NCI-H524 treated with DMSO at 0.1 percent for 48 hours (cell line): ENCODE data around the gene ZGLP1.
A peak's percentile ranks its signal among the peaks of the same experiment; 100 is the strongest.

Source experiments
- DNase-seq: peaks from one replicate; lab custom pipeline; 2025; lab: John Stamatoyannopoulos, UW

The ZGLP1 gene

DNA sequence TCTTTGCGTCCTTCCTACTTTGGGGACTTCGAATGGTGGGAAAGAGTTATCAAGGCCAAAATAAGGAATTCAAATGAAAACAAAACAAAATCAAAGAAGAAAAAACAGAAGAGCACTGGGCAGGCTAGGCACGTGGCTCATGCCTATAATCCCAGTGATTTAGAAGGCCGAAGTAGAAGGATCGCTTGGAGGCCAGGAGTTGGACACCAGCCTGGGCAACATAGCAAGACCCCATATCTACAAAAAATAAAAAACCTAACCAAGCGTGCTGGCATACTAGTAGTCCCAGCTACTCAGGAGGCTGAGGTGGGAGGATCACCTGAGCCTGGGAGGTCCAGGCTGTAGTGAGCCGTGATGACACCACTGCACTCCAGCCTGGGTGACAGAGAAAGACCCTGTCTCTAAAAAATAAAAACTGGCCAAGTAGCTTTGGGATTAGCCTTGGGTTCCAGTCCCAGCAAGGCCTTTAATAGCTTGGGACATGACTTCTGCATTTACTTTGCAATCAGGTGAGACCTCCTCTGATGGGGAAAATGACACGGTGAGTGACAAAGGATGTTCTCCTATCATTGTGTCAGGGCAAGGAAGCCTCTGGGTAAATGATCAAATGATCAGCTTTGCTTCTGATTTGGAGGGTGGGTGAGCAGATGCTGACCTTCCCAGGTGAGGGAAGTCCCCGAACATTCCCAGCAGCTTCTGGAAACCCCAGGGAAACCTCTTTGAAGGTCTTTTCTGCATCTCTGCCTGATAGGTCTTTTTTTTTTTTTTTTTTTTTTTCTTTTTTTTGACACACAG, 31.6 kb downstream of the ZGLP1 start:
- DNase-seq = no peak

DNA sequence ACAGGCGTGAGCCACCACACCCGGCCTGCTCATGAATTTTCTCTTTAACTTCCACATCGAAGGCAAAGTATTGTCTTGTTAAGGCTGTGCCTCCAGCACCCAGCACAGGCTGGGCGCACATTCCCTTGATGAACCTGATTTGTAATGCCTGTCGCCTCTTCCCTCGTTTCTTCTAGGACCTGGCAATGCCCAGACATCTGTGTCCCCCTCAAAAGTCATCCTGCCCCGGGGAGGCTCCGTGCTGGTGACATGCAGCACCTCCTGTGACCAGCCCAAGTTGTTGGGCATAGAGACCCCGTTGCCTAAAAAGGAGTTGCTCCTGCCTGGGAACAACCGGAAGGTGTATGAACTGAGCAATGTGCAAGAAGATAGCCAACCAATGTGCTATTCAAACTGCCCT, 35.0 kb downstream of the ZGLP1 start:
- no peak for DNase-seq

DNA sequence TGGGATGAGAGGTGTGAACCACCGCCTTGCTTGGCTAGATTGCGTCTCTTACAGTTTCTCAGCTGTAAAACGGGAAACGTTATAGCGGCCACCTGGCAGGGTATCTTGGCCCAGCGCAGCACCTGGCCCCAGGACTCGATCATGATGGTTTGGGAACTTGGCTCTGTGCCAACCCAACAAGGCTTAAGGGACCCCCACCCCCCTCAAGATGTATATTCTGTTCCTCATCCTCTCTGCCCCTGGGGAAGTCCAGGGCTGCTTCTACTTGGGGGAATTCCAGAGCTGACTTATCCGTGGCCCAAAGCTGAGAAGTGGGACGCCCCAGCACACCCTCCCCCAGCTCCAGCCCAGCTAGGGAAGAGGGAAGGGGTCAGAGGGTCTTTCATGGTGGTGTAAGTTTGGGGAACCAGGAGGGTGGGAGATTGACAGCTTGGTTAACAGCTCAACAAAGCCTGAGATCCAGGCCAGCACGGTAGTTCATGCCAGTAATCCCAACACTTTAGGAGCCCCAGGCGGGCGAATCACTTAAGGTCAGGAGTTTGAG, 38.0 kb downstream of the ZGLP1 start:
- DNase-seq = no peak

DNA sequence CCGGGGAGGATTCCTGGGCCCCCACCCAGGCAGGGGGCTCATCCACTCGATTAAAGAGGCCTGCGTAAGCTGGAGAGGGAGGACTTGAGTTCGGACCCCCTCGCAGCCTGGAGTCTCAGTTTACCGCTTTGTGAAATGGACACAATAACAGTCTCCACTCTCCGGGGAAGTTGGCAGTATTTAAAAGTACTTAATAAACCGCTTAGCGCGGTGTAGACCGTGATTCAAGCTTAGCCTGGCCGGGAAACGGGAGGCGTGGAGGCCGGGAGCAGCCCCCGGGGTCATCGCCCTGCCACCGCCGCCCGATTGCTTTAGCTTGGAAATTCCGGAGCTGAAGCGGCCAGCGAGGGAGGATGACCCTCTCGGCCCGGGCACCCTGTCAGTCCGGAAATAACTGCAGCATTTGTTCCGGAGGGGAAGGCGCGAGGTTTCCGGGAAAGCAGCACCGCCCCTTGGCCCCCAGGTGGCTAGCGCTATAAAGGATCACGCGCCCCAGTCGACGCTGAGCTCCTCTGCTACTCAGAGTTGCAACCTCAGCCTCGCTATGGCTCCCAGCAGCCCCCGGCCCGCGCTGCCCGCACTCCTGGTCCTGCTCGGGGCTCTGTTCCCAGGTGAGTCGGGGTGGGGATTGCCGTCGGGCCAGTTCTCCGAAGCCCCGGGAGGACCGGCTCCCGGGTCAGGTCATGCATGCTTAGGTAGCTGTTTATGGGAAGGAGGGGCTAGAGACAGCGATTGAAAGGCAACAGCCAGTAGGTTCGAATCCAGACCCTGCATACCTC, 38.8 kb downstream of the ZGLP1 start, which contains the start of gene ICAM1:
Gene ICAM1 (plus strand): TSS at position 505 of the 779 bp plus-strand sequence. CDS start 40 bp downstream, at position 545.
- DNase-seq = no peak

DNA sequence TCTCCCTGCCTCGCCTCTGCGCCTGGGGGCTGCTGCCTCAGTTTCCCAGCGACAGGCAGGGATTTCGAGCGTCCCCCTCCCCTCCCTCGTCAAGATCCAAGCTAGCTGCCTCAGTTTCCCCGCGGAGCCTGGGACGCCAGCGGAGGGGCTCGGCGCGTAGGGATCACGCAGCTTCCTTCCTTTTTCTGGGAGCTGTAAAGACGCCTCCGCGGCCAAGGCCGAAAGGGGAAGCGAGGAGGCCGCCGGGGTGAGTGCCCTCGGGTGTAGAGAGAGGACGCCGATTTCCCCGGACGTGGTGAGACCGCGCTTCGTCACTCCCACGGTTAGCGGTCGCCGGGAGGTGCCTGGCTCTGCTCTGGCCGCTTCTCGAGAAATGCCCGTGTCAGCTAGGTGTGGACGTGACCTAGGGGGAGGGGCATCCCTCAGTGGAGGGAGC, 39.4 kb downstream of the ZGLP1 start:
- DNase-seq = no peak

DNA sequence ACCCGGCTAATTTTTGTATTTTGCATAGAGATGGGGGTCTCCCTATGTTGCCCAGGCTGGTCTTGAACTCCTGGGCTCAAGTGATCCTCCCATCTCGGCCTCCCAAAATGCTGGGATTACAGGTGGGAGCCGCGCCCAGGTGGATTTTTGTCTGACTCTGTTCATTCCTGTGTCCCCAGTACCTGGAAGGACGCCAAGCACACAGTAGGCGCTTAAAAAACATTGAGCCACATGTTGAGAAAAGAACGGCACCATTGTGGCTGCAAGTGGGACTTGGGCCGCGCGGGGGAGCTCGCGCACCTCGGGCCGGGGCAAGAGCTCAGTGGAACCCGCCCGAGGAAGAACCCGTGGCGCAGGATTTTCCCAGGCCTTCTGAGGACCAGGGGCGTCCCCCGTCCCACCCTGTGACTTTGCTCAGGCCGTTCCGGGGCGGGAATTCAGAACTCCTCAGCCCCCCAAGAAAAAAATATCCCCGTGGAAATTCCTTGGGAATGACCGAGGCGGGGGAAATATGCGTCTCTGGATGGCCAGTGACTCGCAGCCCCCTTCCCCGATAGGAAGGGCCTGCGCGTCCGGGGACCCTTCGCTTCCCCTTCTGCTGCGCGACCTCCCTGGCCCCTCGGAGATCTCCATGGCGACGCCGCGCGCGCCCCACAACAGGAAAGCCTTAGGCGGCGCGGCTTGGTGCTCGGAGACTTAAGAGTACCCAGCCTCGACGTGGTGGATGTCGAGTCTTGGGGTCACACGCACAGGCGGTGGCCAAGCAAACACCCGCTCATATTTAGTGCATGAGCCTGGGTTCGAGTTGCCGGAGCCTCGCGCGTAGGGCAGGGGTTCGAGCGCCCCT, 40.1 kb downstream of the ZGLP1 start:
- DNase-seq = peak; percentile 21

DNA sequence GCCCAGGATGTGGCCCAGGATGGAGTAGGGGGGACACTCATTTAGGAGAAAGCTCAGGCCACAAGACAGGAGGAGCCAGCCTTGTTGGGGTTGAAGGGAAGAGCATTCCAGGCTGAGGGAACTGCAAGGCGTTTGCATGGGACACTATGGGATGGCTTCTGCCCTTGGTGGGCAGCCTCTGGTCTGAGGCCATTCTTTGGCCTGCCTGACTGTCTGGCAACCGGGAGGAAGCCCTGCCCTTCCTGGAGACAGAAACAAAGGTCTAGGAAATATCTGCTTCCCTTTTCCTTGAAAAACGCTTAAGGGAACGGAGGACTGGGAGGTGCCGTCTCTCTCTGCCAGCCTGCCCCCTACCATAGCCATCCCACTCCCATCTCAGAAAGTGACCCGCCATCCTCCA, 41.5 kb downstream of the ZGLP1 start:
- no peak for DNase-seq

DNA sequence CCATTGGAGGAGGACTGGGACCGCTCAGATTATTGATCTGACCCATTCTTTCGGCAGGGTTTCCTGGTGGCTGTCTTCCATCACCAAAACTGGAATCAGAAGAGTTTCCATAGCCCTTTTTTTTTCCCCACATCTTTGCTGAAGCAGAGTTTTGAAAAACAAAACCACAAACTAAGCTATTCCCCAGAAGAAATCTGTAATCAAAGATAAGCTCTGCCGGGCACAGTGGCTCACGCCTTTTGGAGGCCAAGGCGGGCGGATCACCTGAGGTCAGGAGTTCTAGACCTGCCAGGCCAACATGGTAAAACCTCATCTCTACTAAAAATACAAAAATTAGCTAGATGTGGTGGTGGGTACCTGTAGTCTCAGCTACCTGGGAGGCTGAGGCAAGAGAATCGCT, 42.9 kb downstream of the ZGLP1 start:
- DNase-seq = no peak

DNA sequence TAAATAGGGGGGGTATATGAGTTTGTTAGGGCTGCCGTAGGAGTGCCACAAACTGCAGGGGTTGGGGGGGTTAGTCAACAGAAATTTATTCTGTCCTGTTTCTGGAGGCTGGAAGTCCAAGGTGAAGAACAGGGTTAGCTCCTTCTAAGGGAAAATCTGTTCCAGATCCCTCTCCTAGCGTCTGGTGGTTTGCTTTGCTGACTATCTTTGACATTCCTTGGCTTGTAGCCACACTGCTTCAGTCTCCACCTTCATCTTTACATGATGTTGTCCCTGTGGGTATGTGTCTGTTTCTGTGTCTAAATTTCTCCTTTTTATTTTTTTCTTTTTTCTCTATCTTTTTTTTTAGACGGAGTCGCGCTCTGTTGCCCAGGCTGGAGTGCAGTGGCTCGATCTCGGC, 46.8 kb downstream of the ZGLP1 start:
- DNase-seq = no peak

DNA sequence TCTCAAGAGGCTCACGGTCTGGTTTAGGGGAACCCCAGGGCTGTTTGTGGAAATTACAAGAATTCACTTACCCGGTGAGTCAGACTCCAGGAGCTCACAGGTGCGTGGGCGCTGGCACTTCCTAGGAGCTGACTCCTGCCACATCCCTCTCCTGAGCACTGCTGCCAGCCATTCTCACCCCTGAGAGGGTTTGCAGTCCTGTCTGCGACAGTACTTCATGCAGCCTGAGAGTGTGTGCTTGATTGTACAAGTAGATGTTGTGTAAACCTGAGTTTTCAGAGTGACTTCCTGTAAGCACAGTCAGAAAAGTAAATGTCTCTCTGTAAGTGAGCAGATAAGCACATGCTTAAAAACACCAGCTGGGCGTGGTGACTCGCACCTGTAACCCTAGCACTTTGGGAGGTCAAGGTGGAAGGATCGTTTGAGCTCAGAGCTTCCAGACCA, 49.5 kb downstream of the ZGLP1 start:
- no peak for DNase-seq

DNA sequence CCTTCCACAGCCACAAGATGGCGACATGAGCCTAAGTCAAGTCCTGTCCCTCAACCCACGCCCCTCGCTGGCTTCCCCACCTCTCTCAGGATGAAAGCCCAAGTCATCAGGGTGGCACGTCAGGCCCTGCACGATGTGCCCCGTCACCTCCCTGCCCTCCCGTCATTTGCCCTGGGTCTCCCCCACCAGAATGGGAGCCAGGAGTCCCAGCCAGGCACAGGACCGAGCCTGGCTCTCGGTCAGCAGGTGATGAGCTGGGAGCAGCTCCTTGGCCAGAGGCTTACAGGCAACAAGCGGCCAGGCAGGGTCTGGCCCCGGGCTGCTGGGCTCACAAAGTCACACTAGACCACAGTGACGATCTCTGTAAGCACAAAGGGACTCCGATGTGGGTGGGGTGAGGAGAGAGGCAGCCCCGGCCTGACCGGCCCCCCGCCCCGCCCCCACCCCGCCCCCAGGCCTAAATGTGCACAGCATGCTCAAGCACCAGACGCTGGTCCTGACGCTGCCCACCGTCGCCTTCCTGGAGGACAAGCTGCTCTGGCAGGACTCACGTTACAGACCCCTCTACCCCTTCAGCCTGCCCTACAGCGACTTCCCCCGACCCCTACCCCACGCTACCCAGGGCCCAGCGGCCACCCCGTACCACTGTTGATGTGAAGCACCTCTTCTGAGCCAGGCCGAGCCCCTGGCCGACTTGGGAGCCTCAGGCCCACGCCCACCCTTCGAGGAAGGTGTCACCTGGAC, 50.3 kb downstream of the ZGLP1 start:
- DNase-seq = peak; percentile 9

DNA sequence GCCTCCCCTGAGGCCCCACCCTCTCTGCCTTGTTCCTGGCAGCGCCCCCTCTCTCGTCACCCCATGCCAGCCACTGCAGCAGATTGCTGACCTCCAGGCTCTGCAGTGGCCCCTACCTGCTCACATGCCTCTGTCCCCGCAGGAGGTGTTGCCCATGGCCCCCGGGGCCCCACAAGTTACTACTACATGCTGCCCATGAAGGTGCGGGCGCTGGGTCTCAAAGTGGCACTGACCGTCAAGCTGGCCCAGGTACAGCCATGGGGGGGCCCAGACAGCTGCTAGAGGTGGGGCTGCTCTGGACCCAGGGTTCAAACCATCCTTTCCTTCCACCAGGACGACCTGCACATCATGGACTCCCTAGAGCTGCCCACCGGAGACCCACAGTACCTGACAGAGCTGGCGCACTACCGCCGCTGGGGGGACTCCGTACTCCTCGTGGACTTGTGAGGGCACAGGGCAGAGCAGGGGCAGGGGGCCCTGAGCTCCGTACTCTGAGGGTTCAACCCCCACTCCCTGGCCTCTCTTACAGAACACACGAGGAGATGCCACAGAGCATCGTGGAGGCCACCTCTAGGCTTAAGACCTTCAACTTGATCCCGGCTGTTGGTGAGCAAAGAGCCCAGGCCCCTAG, 51.4 kb downstream of the ZGLP1 start:
- no peak for DNase-seq

DNA sequence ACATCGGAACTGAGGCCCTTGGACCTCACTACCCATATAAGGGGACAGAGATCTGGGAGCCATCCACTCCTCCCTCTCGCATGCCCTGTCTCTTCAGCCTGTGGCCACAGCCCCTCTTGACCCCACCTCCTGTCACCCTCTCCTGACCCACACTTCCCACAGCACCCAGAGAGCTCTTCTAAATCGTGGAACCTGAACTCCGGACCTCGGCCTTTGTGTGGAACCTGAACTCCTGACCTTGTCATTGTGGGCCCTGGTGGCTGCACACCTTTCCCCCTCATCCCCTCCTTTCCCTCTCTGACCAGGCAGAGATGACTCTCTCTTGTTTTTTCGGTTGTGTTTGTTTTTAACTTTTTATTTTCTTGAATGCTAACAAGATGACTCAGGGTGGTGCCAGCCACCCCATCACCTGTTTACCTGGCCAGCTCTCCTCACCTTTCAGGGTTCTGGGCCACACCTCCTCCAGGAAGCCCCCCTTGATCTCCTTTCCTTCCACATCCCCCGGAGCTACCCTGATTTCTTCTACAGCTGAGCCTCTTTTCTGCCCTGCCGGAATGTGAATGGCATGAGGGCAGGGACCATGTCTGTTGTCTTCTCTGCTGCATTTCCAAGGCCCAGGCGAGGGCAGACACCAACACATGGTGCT, 52.5 kb downstream of the ZGLP1 start:
- DNase-seq = no peak

DNA sequence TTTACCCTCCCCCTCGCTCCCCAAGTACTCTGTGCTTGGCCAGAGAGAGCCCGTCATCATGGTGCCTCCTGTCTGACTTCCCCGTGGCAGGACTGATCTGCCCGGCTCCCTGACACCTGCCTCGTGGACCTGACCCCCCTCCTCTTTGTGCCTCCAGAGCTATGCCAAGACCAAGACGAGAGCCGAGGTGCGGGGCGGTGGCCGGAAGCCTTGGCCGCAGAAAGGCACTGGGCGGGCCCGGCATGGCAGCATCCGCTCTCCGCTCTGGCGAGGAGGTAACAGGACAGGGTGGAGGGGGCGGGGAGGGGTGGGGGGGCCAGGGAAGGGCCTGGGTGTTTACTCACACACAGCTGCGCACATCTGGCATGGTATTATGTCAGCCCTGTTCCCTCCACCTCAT, 53.1 kb downstream of the ZGLP1 start:
- DNase-seq = no peak

DNA sequence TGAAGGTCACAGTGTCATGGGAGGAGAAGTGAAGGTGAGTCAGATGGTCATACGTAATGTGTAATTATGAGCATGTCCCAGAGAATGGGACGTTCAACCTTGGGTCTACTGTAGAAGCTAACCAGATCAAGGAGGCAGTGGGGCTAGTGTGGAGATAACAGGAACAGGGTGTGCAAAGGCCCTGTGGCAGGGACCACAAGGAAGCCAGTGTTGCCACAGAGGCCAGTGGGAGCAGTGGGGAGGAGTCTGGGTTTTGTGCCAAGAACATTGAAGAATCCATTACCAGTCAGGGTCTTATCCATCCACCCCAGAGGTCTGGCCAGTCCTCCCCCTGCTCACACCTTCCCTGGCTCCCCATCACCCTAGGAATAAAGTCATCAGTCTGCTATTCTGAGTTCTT, 54.3 kb downstream of the ZGLP1 start:
- DNase-seq = no peak
